NOMO-1 (cell line): ENCODE measurements around the gene PTPRN2.

Experiments
- DNase-seq, 2 experiments: peaks; one replicate each; lab custom pipeline; 2025; ENCODE audit not compliant: unreplicated experiment in 2 of 2; lab: John Stamatoyannopoulos, UW

Gene PTPRN2

GRCh38 chr7:157843336-157844140, 744.1 kb downstream of the PTPRN2 start:
- no peak for DNase-seq

GRCh38 chr7:157841773-157842370, 745.8 kb downstream of the PTPRN2 start:
- DNase-seq, result no peak

GRCh38 chr7:157840914-157841772, 746.5 kb downstream of the PTPRN2 start:
- no peak for DNase-seq

- DNase-seq, result no peak
Observed at GRCh38 chr7:157840174-157840913, 747.3 kb downstream of the PTPRN2 start.

GRCh38 chr7:157839672-157840167, 747.9 kb downstream of the PTPRN2 start:
- DNase-seq, result no peak

- no peak for DNase-seq
Observed at GRCh38 chr7:157839226-157839625, 748.4 kb downstream of the PTPRN2 start.

- DNase-seq, result no peak
Observed at GRCh38 chr7:157837561-157837960, 750.1 kb downstream of the PTPRN2 start.

GRCh38 chr7:157837047-157837446, 750.6 kb downstream of the PTPRN2 start:
- no peak for DNase-seq

GRCh38 chr7:157834501-157835163, 753.0 kb downstream of the PTPRN2 start:
- no peak for DNase-seq

GRCh38 chr7:157832866-157833607, 754.6 kb downstream of the PTPRN2 start:
- DNase-seq, result no peak

- DNase-seq, result no peak
Observed at GRCh38 chr7:157832421-157832820, 755.2 kb downstream of the PTPRN2 start.

GRCh38 chr7:157832006-157832405, 755.6 kb downstream of the PTPRN2 start:
- no peak for DNase-seq

- DNase-seq, result no peak
Observed at GRCh38 chr7:157831143-157831905, 756.3 kb downstream of the PTPRN2 start.

- DNase-seq, result no peak
Observed at GRCh38 chr7:157830331-157830730, 757.3 kb downstream of the PTPRN2 start.

- no peak for DNase-seq
Observed at GRCh38 chr7:157829491-157829890, 758.1 kb downstream of the PTPRN2 start.

- DNase-seq, result no peak
Observed at GRCh38 chr7:157828881-157829280, 758.7 kb downstream of the PTPRN2 start.

- no peak for DNase-seq
Observed at GRCh38 chr7:157828190-157828589, 759.4 kb downstream of the PTPRN2 start.

- no peak for DNase-seq
Observed at GRCh38 chr7:157827863-157828160, 759.8 kb downstream of the PTPRN2 start.
